H9 (cell line): Measurements from ENCODE around the gene DPYD. TPM values are rescaled to one million over a fixed set of nuclear protein-coding genes. Genes with fewer than 3 reads are reported as not detected.

Experiments used
- DNase-seq: peaks from one replicate; pipeline ENCODE4 v3.0.0-alpha.2; 2017
- H2AFZ ChIP-seq: one replicate; pipeline ENCODE4 v1.6.1; 2013; ENCODE audit warnings: mild to moderate bottlenecking, low read length, control low read depth, moderate library complexity
- H2AK5ac ChIP-seq: 2 replicates; pipeline ENCODE4 v1.6.1; 2013; ENCODE audit warnings: low read length, control low read depth, mixed read lengths; ENCODE audit not compliant: insufficient read length
- H2BK120ac ChIP-seq: one replicate; pipeline ENCODE4 v1.6.1; 2013; ENCODE audit warnings: low read depth, mild to moderate bottlenecking, low read length, control low read depth, inconsistent platforms; ENCODE audit not compliant: poor library complexity, severe bottlenecking
- H2BK12ac ChIP-seq: 2 replicates; pipeline ENCODE4 v1.6.1; 2013; ENCODE audit warnings: low read length, control low read depth, mixed read lengths, low read depth; ENCODE audit not compliant: insufficient read length
- H2BK15ac ChIP-seq: 2 replicates; pipeline ENCODE4 v1.6.1; 2013; ENCODE audit warnings: low read depth, low read length, control low read depth
- H2BK20ac ChIP-seq: one replicate; pipeline ENCODE4 v1.6.1; 2013; ENCODE audit warnings: low read depth, mild to moderate bottlenecking, low read length, control low read depth, inconsistent platforms; ENCODE audit not compliant: poor library complexity, severe bottlenecking
- H2BK5ac ChIP-seq: 2 replicates; pipeline ENCODE4 v1.6.1; 2013; ENCODE audit warnings: low read length, control low read depth, mixed read lengths; ENCODE audit not compliant: insufficient read length
- H3K14ac ChIP-seq: 2 replicates; pipeline ENCODE4 v1.6.1; 2013; ENCODE audit warnings: low read length, control low read depth; ENCODE audit not compliant: insufficient read depth
- H3K18ac ChIP-seq: 2 replicates; pipeline ENCODE4 v1.6.1; 2013; ENCODE audit warnings: low read depth, mild to moderate bottlenecking, mixed read lengths, low read length, control low read depth; ENCODE audit not compliant: insufficient read length
- H3K23ac ChIP-seq: 2 replicates; pipeline ENCODE4 v1.6.1; 2013; ENCODE audit warnings: low read length, control low read depth, mixed read lengths, low read depth; ENCODE audit not compliant: insufficient read length
- H3K23me2 ChIP-seq: 2 replicates; pipeline ENCODE4 v1.6.1; 2013; ENCODE audit warnings: low read depth, mild to moderate bottlenecking, mixed read lengths, low read length, control low read depth; ENCODE audit not compliant: insufficient read length, poor library complexity, severe bottlenecking
- H3K27ac ChIP-seq: 2 replicates; pipeline ENCODE4 v1.5.1; 2013; ENCODE audit warnings: low read length, control low read depth, mixed read lengths, low read depth; ENCODE audit not compliant: insufficient read length
- H3K27me3 ChIP-seq: 2 replicates; pipeline ENCODE4 v1.6.1; 2013; ENCODE audit warnings: low read length, control low read depth, inconsistent platforms; ENCODE audit not compliant: insufficient read depth
- H3K4ac ChIP-seq: 2 replicates; pipeline ENCODE4 v1.6.1; 2013; ENCODE audit warnings: low read depth, mild to moderate bottlenecking, control low read depth, inconsistent platforms, low read length, moderate library complexity
- H3K4me1 ChIP-seq: 2 replicates; pipeline ENCODE4 v1.6.1; 2013; ENCODE audit warnings: low read length, control low read depth, inconsistent platforms; ENCODE audit not compliant: insufficient read depth
- H3K4me2 ChIP-seq: 2 replicates; pipeline ENCODE4 v1.6.1; 2013; ENCODE audit warnings: low read length, control low read depth, mixed read lengths; ENCODE audit not compliant: insufficient read length, insufficient read depth
- H3K56ac ChIP-seq: 2 replicates; pipeline ENCODE4 v1.6.1; 2013; ENCODE audit warnings: low read depth, mild to moderate bottlenecking, mixed read lengths, low read length, control low read depth; ENCODE audit not compliant: insufficient read length
- H3K79me1 ChIP-seq: 2 replicates; pipeline ENCODE4 v1.6.1; 2013; ENCODE audit warnings: low read depth, mild to moderate bottlenecking, moderate library complexity, low read length, control low read depth, inconsistent platforms; ENCODE audit not compliant: insufficient read depth, poor library complexity, severe bottlenecking
- H3K79me2 ChIP-seq: 2 replicates; pipeline ENCODE4 v1.6.1; 2013; ENCODE audit warnings: low read length, control low read depth, inconsistent platforms; ENCODE audit not compliant: insufficient read depth
- H3K9ac ChIP-seq: 2 replicates; pipeline ENCODE4 v1.6.1; 2013; ENCODE audit warnings: low read length, control low read depth, mixed read lengths; ENCODE audit not compliant: insufficient read length; ENCODE audit errors: extremely low read depth
- H3K9me3 ChIP-seq: one replicate; pipeline ENCODE4 v1.6.1; 2013; ENCODE audit warnings: low read depth, low read length, inconsistent platforms; ENCODE audit not compliant: control insufficient read depth
- H3T11ph ChIP-seq: one replicate; pipeline ENCODE4 v1.6.1; 2013; ENCODE audit warnings: mild to moderate bottlenecking, low read length, control low read depth, inconsistent platforms
- H4K20me1 ChIP-seq: one replicate; pipeline ENCODE4 v1.6.1; 2013; ENCODE audit not compliant: control insufficient read depth, insufficient read length, insufficient read depth
- H4K5ac ChIP-seq: 2 replicates; pipeline ENCODE4 v1.6.1; 2013; ENCODE audit warnings: low read depth, mild to moderate bottlenecking, mixed read lengths, low read length, control low read depth; ENCODE audit not compliant: insufficient read length
- H4K8ac ChIP-seq: replicated peaks from 2 replicates; pipeline ENCODE4 v1.6.1; 2013; ENCODE audit warnings: low read length, control low read depth, mixed read lengths, low read depth; ENCODE audit not compliant: insufficient read length
- H4K91ac ChIP-seq: 2 replicates; pipeline ENCODE4 v1.6.1; 2013; ENCODE audit warnings: low read depth, mild to moderate bottlenecking, moderate library complexity, mixed read lengths, low read length, control low read depth; ENCODE audit not compliant: insufficient read length
- H3K27ac Mint-ChIP-seq, 3 experiments: 2 replicates in 2 of 3; 3 replicates in 1 of 3; pipeline ENCODE4 v1.8.0; 2020 to 2021; ENCODE audit warnings: mixed read lengths in 3 of 3, mild to moderate bottlenecking in 1 of 3, moderate library complexity in 1 of 3
- H3K27me3 Mint-ChIP-seq: 2 replicates; pipeline ENCODE4 v1.8.0; 2021; ENCODE audit warnings: low read depth, mild to moderate bottlenecking, moderate library complexity, mixed read lengths
- H3K36me3 Mint-ChIP-seq, 3 experiments: 2 replicates in 2 of 3; 3 replicates in 1 of 3; pipeline ENCODE4 v1.8.0; 2020 to 2021; ENCODE audit warnings: low read depth in 3 of 3, mixed read lengths in 3 of 3; ENCODE audit not compliant: insufficient read depth in 1 of 3
- H3K4me1 Mint-ChIP-seq, 2 experiments: 2 replicates each; pipeline ENCODE4 v1.8.0; 2020; ENCODE audit warnings: mixed read lengths in 2 of 2
- H3K4me3 Mint-ChIP-seq, 2 experiments: 2 replicates in 1 of 2; 3 replicates in 1 of 2; pipeline ENCODE4 v1.8.0; 2020 to 2021; ENCODE audit warnings: mild to moderate bottlenecking in 2 of 2, mixed read lengths in 2 of 2, moderate library complexity in 1 of 2
- H3K9me3 Mint-ChIP-seq, 2 experiments: 2 replicates in 1 of 2; 3 replicates in 1 of 2; pipeline ENCODE4 v1.8.0; 2020; ENCODE audit warnings: mild to moderate bottlenecking in 2 of 2, mixed read lengths in 2 of 2, moderate library complexity in 1 of 2
- whole genome bisulfite sequencing: extraction: QIAGEN DNeasy Blood & Tissue Kit; methylation state at CpG from one replicate; pipeline ENCODE4 v1.1.7; 2013; ENCODE audit warnings: missing lambda C conversion rate, low lambda C conversion rate, mixed read lengths; ENCODE audit not compliant: insufficient read length; ENCODE audit errors: extremely low coverage; 5-methylcytosine and 5-hydroxymethylcytosine counted together
- total RNA-seq: library from RNA; stranded (reverse); gene quantifications from 2 replicates; pipeline ENCODE4 v1.2.1, GENCODE V29; 2021
- TF ChIP-seq, protein P1 (sequence below): fragments of 200-600 bp; sonication (generic); conservative IDR thresholded peaks from 3 replicates; pipeline ENCODE4 v1.8.0; 2021; ENCODE audit warnings: antibody characterized with exemption, mild to moderate bottlenecking

Gene DPYD
- total RNA-seq, 1 experiment from 2014 or later = 0.37 TPM

DNA sequence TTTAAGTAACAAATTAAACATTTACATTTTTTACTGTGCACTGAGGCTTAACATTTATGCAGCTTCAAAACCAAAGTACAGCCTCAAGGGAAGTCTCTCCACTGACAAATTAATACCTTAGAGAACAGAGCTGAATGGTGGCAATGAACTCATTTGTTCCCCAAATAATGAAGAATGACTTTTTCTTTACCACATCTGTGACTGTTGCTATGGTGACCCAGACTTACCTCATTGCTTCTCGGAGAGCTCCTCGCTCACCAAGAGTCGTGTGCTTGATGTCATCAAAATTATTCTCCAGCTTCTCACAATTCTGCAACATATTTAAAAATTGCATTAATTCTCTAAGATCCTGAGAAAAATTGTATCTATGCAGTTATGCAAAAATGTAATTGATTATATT, 92.9 kb downstream of the DPYD start:
- no peak for DNase-seq
- no peak overlapping the region for H3K27ac ChIP-seq

More for the DNA sequence above, 92.9 kb downstream of the DPYD start:
- Histone ChIP-seq H4K20me1 (no peaks in the 10 kb centered on the region), H3T11ph (no peak overlapping the region), H3K18ac (no peak overlapping the region), H3K27me3 (no peaks in the 10 kb centered on the region), H2AK5ac (no peak overlapping the region), H3K56ac (no peak overlapping the region), H2BK120ac (no peak overlapping the region), H3K79me2 (no peaks in the 10 kb centered on the region), H2BK12ac (no peak overlapping the region), H3K4ac (no peak overlapping the region), H3K4me1 (no peaks in the 10 kb centered on the region), H3K9me3 (no peaks in the 10 kb centered on the region), H4K91ac (no peak overlapping the region), H3K23ac (no peak overlapping the region), H3K14ac (no peak overlapping the region), H3K4me2 (no peak overlapping the region), H3K23me2 (no peaks in the 10 kb centered on the region), H4K8ac (no peak overlapping the region), H2BK15ac (no peak overlapping the region), H3K79me1 (no peaks in the 10 kb centered on the region), H4K5ac (no peak overlapping the region), H2AFZ (no peak overlapping the region), H2BK5ac (no peak overlapping the region), H2BK20ac (no peak overlapping the region), H3K9ac (no peak overlapping the region)
- TF ChIP-seq, protein P1, sequence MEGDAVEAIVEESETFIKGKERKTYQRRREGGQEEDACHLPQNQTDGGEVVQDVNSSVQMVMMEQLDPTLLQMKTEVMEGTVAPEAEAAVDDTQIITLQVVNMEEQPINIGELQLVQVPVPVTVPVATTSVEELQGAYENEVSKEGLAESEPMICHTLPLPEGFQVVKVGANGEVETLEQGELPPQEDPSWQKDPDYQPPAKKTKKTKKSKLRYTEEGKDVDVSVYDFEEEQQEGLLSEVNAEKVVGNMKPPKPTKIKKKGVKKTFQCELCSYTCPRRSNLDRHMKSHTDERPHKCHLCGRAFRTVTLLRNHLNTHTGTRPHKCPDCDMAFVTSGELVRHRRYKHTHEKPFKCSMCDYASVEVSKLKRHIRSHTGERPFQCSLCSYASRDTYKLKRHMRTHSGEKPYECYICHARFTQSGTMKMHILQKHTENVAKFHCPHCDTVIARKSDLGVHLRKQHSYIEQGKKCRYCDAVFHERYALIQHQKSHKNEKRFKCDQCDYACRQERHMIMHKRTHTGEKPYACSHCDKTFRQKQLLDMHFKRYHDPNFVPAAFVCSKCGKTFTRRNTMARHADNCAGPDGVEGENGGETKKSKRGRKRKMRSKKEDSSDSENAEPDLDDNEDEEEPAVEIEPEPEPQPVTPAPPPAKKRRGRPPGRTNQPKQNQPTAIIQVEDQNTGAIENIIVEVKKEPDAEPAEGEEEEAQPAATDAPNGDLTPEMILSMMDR = no peak
- Mint-ChIP-seq H3K27me3 (no peaks in the 10 kb centered on the region), H3K4me3 (no peak overlapping the region), H3K9me3 (no peaks in the 10 kb centered on the region), H3K27ac (no peak overlapping the region), H3K36me3 (no peaks in the 10 kb centered on the region), H3K4me1 (peaks cover 8 to 15% of the 10 kb centered on the region in 2 experiments)
- no CpG with 5 or more reads among the region's 3 CpGs for WGBS
